IPS DF 6.9 (cell line): Measurements from ENCODE around the gene LMTK3.
"Not testable (repeated sequence)": the region's sequence is repeated elsewhere in the genome, so short reads cannot be mapped to it uniquely, and the experiment has no call there.

Experiments used
- DNase-seq: peaks from one replicate; pipeline ENCODE4 v3.0.0-alpha.2; 2013; ENCODE audit warnings: low read depth, low spot score
- H3K27ac ChIP-seq: one replicate; pipeline ENCODE4 v1.5.1; 2013; ENCODE audit warnings: low read length, control low read depth
- H3K27me3 ChIP-seq: 2 replicates; pipeline ENCODE4 v1.6.1; 2013; ENCODE audit warnings: mild to moderate bottlenecking, low read length; ENCODE audit not compliant: control insufficient read depth, insufficient read depth
- H3K36me3 ChIP-seq: 2 replicates; pipeline ENCODE4 v1.6.1; 2013; ENCODE audit warnings: low read length; ENCODE audit not compliant: control insufficient read depth, insufficient read depth
- H3K4me1 ChIP-seq: 2 replicates; pipeline ENCODE4 v1.6.1; 2013; ENCODE audit warnings: low read length; ENCODE audit not compliant: control insufficient read depth, insufficient read depth
- H3K4me3 ChIP-seq: 2 replicates; pipeline ENCODE4 v1.5.1; 2013; ENCODE audit warnings: mild to moderate bottlenecking, low read length
- H3K9me3 ChIP-seq: 2 replicates; pipeline ENCODE4 v1.6.1; 2013; ENCODE audit warnings: low read length, inconsistent platforms; ENCODE audit not compliant: control insufficient read depth, insufficient read depth
- WGBS: extraction: QIAGEN DNeasy Blood & Tissue Kit; methylation state at CpG from one replicate; pipeline ENCODE4 v1.1.7; 2013; ENCODE audit warnings: mixed read lengths, missing lambda C conversion rate; ENCODE audit not compliant: insufficient read length, insufficient coverage; 5-methylcytosine and 5-hydroxymethylcytosine counted together

LMTK3 gene

GRCh38 chr19:48538057-48538456, 26.4 kb upstream of the LMTK3 start:
- not testable (repeated sequence) for H3K9me3 ChIP-seq
- no CpG with 5 or more reads among the region's 8 CpGs for WGBS

GRCh38 chr19:48537541-48537940, 25.9 kb upstream of the LMTK3 start:
- Histone ChIP-seq H3K4me1 (no peaks in the 10 kb centered on the region), H3K27ac (no peak overlapping the region), H3K9me3 (no peaks in the 10 kb centered on the region), H3K4me3 (no peak overlapping the region), H3K36me3 (no peaks in the 10 kb centered on the region), H3K27me3 (no peaks in the 10 kb centered on the region)
- DNase-seq, result no peak
- no CpG with 5 or more reads among the region's 7 CpGs for WGBS

More at GRCh38 chr19:48538057-48538456, 26.4 kb upstream of the LMTK3 start:
- not testable (repeated sequence) for H3K4me1 ChIP-seq, H3K27me3 ChIP-seq, H3K27ac ChIP-seq, H3K36me3 ChIP-seq, H3K4me3 ChIP-seq, DNase-seq

GRCh38 chr19:48533770-48534169, 22.1 kb upstream of the LMTK3 start:
- no CpG with 5 or more reads among the region's 10 CpGs for WGBS
- Histone ChIP-seq H3K27ac (no peak overlapping the region), H3K4me3 (no peak overlapping the region), H3K36me3 (no peaks in the 10 kb centered on the region), H3K27me3 (no peaks in the 10 kb centered on the region), H3K4me1 (no peaks in the 10 kb centered on the region), H3K9me3 (no peaks in the 10 kb centered on the region; the same call in 1 of the 2 replicates)
- no peak for DNase-seq

- Histone ChIP-seq H3K4me1 (no peaks in the 10 kb centered on the region), H3K9me3 (no peaks in the 10 kb centered on the region; the same call in 1 of the 2 replicates), H3K4me3 (no peak overlapping the region), H3K27ac (no peak overlapping the region), H3K27me3 (no peaks in the 10 kb centered on the region), H3K36me3 (no peaks in the 10 kb centered on the region)
- no peak for DNase-seq
- WGBS, result no CpG with 5 or more reads among the region's 6 CpGs
Observed at GRCh38 chr19:48530770-48531169, 19.1 kb upstream of the LMTK3 start.

GRCh38 chr19:48530066-48530720, 18.6 kb upstream of the LMTK3 start:
- H3K4me1 ChIP-seq, result no peaks in the 10 kb centered on the region
- no peaks in the 10 kb centered on the region for H3K27me3 ChIP-seq
- no CpG with 5 or more reads among the region's 20 CpGs for WGBS
- no peaks in the 10 kb centered on the region; the same call in 1 of the 2 replicates for H3K9me3 ChIP-seq
- H3K36me3 ChIP-seq, result no peaks in the 10 kb centered on the region
- H3K4me3 ChIP-seq, result no peak overlapping the region
- no peak overlapping the region for H3K27ac ChIP-seq
- no peak for DNase-seq

- DNase-seq, result no peak
- no CpG with 5 or more reads among the region's 4 CpGs for WGBS
- H3K9me3 ChIP-seq, result no peaks in the 10 kb centered on the region; the same call in 1 of the 2 replicates
- no peaks in the 10 kb centered on the region for H3K4me1 ChIP-seq
- no peaks in the 10 kb centered on the region for H3K36me3 ChIP-seq
- H3K27ac ChIP-seq, result no peak overlapping the region
- H3K27me3 ChIP-seq, result no peaks in the 10 kb centered on the region
- no peak overlapping the region for H3K4me3 ChIP-seq
Observed at GRCh38 chr19:48529156-48529555, 17.5 kb upstream of the LMTK3 start.

- no peaks in the 10 kb centered on the region for H3K4me1 ChIP-seq
- WGBS, result no CpG with 5 or more reads among the region's 5 CpGs
- no peaks in the 10 kb centered on the region for H3K36me3 ChIP-seq
- no peak overlapping the region for H3K27ac ChIP-seq
- no peak overlapping the region for H3K4me3 ChIP-seq
- no peaks in the 10 kb centered on the region; the same call in 1 of the 2 replicates for H3K9me3 ChIP-seq
- H3K27me3 ChIP-seq, result no peaks in the 10 kb centered on the region
- DNase-seq, result no peak
Observed at GRCh38 chr19:48524732-48525131, 13.1 kb upstream of the LMTK3 start.

GRCh38 chr19:48524221-48524620, 12.6 kb upstream of the LMTK3 start:
- Histone ChIP-seq H3K27ac (no peak overlapping the region), H3K36me3 (no peaks in the 10 kb centered on the region), H3K4me1 (no peaks in the 10 kb centered on the region), H3K27me3 (no peaks in the 10 kb centered on the region), H3K4me3 (no peak overlapping the region), H3K9me3 (no peaks in the 10 kb centered on the region; the same call in 1 of the 2 replicates)
- no CpG with 5 or more reads among the region's 2 CpGs for WGBS
- no peak for DNase-seq

- no peak for DNase-seq
- no CpG with 5 or more reads among the region's 4 CpGs for WGBS
Observed at GRCh38 chr19:48520134-48520533, 8.5 kb upstream of the LMTK3 start.

GRCh38 chr19:48519426-48519825, 7.8 kb upstream of the LMTK3 start:
- H3K9me3 ChIP-seq, H3K27ac ChIP-seq, H3K4me1 ChIP-seq, H3K36me3 ChIP-seq, H3K27me3 ChIP-seq, DNase-seq, H3K4me3 ChIP-seq: not testable (repeated sequence)
- WGBS, result no CpG with 5 or more reads among the region's 4 CpGs

More at GRCh38 chr19:48520134-48520533, 8.5 kb upstream of the LMTK3 start:
- peaks cover 1% of the 10 kb centered on the region; the same call in 1 of the 2 replicates for H3K4me1 ChIP-seq
- H3K9me3 ChIP-seq, result no peaks in the 10 kb centered on the region
- no peaks in the 10 kb centered on the region for H3K36me3 ChIP-seq
- no peak overlapping the region for H3K4me3 ChIP-seq
- H3K27me3 ChIP-seq, result no peaks in the 10 kb centered on the region
- no peak overlapping the region for H3K27ac ChIP-seq

GRCh38 chr19:48518207-48518606, 6.6 kb upstream of the LMTK3 start:
- H3K27me3 ChIP-seq, result no peaks in the 10 kb centered on the region

More at GRCh38 chr19:48518207-48518606, 6.6 kb upstream of the LMTK3 start:
- WGBS, result no CpG with 5 or more reads among the region's 3 CpGs
- H3K4me1 ChIP-seq, result peaks cover 1% of the 10 kb centered on the region; the same call in 1 of the 2 replicates
- H3K27ac ChIP-seq, result no peak overlapping the region
- no peaks in the 10 kb centered on the region for H3K9me3 ChIP-seq
- DNase-seq, result no peak
- H3K36me3 ChIP-seq, result no peaks in the 10 kb centered on the region
- H3K4me3 ChIP-seq, result no peak overlapping the region
